HepG2 (cell line): ENCODE results near the gene CAPN10. TPM values are rescaled to one million over a fixed set of nuclear protein-coding genes. Genes with fewer than 3 reads are reported as not detected.

ENCODE experiments used
- CBFB ChIP-seq: sonication (generic); formaldehyde crosslinking; IDR thresholded peaks from 2 replicates; pipeline ENCODE4 v1.4.0; 2020; ENCODE audit warnings: missing genetic modification reagents
- CEBPG ChIP-seq: IDR thresholded peaks from 2 replicates; pipeline ENCODE4 v1.6.1; 2016
- FOXP1 ChIP-seq, 2 experiments: fragments of 450-650 bp in 1 of 2; IDR thresholded peaks; 2 replicates each; pipeline ENCODE4 v1.6.1; 2017 to 2018; ENCODE audit warnings: antibody characterized with exemption in 1 of 2
- FUBP1 ChIP-seq: sonication (generic); formaldehyde crosslinking; IDR thresholded peaks from 2 replicates; pipeline ENCODE4 v1.5.1; 2020; ENCODE audit warnings: missing genetic modification reagents, mild to moderate bottlenecking, borderline replicate concordance
- GMEB1 ChIP-seq: sonication (generic); formaldehyde crosslinking; IDR thresholded peaks from 2 replicates; pipeline ENCODE4 v1.5.1; 2020; ENCODE audit warnings: missing genetic modification reagents, mild to moderate bottlenecking, borderline replicate concordance
- IKZF1 ChIP-seq: fragments of 450-650 bp; IDR thresholded peaks from 2 replicates; pipeline ENCODE4 v1.7.1; 2016
- MAFG ChIP-seq: sonication (generic); formaldehyde crosslinking; IDR thresholded peaks from 2 replicates; pipeline ENCODE4 v1.5.1; 2020; ENCODE audit warnings: mild to moderate bottlenecking, missing genetic modification reagents
- MIER3 ChIP-seq: IDR thresholded peaks from 2 replicates; pipeline ENCODE4 v1.6.1; 2016; ENCODE audit warnings: missing compliant biosample characterization, borderline replicate concordance
- NR2F1 ChIP-seq, 2 experiments: fragments of 450-650 bp in 1 of 2; formaldehyde crosslinking in 1 of 2; IDR thresholded peaks; 2 replicates each; pipeline versions ENCODE4 v1.5.0 to v1.6.1; 2016 to 2020; ENCODE audit warnings: mild to moderate bottlenecking in 1 of 2, missing compliant biosample characterization in 1 of 2, missing genetic modification reagents in 1 of 2, moderate library complexity in 1 of 2
- RFXAP ChIP-seq: sonication (generic); formaldehyde crosslinking; IDR thresholded peaks from 2 replicates; pipeline ENCODE4 v1.4.0; 2020; ENCODE audit warnings: missing genetic modification reagents, borderline replicate concordance
- TCF7L2 ChIP-seq: IDR thresholded peaks from 2 replicates; pipeline ENCODE4 v1.6.1; 2011; ENCODE audit warnings: mild to moderate bottlenecking, low read depth, low read length, moderate library complexity
- ZC3H13 ChIP-seq: sonication (generic); formaldehyde crosslinking; IDR thresholded peaks from 2 replicates; pipeline ENCODE4 v1.8.1; 2023; ENCODE audit warnings: mild to moderate bottlenecking, missing genetic modification reagents, moderate library complexity
- ZNF205 ChIP-seq: IDR thresholded peaks from 2 replicates; pipeline ENCODE4 v1.6.1; 2018; ENCODE audit warnings: missing biosample characterization, missing genetic modification reagents
- ZNF34 ChIP-seq: sonication (generic); formaldehyde crosslinking; IDR thresholded peaks from 2 replicates; pipeline ENCODE4 v1.4.0; 2020; ENCODE audit warnings: mild to moderate bottlenecking, missing genetic modification reagents, borderline replicate concordance
- ZNF431 ChIP-seq: sonication (generic); formaldehyde crosslinking; IDR thresholded peaks from 2 replicates; pipeline ENCODE4 v1.9.0; 2022; ENCODE audit warnings: missing genetic modification reagents, low read depth, mild to moderate bottlenecking, borderline replicate concordance
- ZNF513 ChIP-seq: sonication (generic); formaldehyde crosslinking; conservative IDR thresholded peaks from 2 replicates; pipeline ENCODE4 v1.5.0; 2020; ENCODE audit warnings: missing genetic modification reagents
- ZNF569 ChIP-seq: sonication (generic); formaldehyde crosslinking; IDR thresholded peaks from 2 replicates; pipeline ENCODE4 v1.5.0; 2020; ENCODE audit warnings: mild to moderate bottlenecking, missing genetic modification reagents, moderate library complexity, borderline replicate concordance
- ZNF597 ChIP-seq: sonication (generic); formaldehyde crosslinking; IDR thresholded peaks from 2 replicates; pipeline ENCODE4 v1.5.0; 2020; ENCODE audit warnings: missing genetic modification reagents
- ZNF639 ChIP-seq: conservative IDR thresholded peaks from 2 replicates; pipeline ENCODE4 v1.6.1; 2018; ENCODE audit warnings: missing genetic modification reagents
- ZNF883 ChIP-seq: sonication (generic); formaldehyde crosslinking; IDR thresholded peaks from 2 replicates; pipeline ENCODE4 v1.5.1; 2020; ENCODE audit warnings: mild to moderate bottlenecking, missing genetic modification reagents; ENCODE audit errors: not compliant biosample characterization
- ZSCAN29 ChIP-seq: sonication (generic); formaldehyde crosslinking; conservative IDR thresholded peaks from 2 replicates; pipeline ENCODE4 v1.4.0; 2020; ENCODE audit warnings: mild to moderate bottlenecking, missing genetic modification reagents
- polyA plus RNA-seq, 8 experiments: library from polyadenylated mRNA; depleted of rRNA in 3 of 8; stranded (reverse) in 7 of 8; unstranded in 1 of 8; fragments of >200 nt; fragmentation: Illumina TruSeq in 4 of 8; extraction: Trizol in 4 of 8; gene quantifications; 2 replicates each; pipeline versions ENCODE4 v1.2.1 to v1.2.3, GENCODE V29; 2011 to 2016; ENCODE audit warnings: low read depth in 4 of 8, missing spikeins in 1 of 8, mixed read lengths in 1 of 8; ENCODE audit not compliant: insufficient read depth in 1 of 8
- total RNA-seq, 5 experiments: library from RNA; depleted of rRNA; stranded (reverse); fragments of >200 nt; fragmentation: Illumina TruSeq; extraction: Trizol; gene quantifications; 2 replicates each; pipeline ENCODE4 v1.2.3, GENCODE V29; 2016; ENCODE audit warnings: low read depth in 1 of 5

Gene CAPN10
- total and polyA plus RNA-seq, 2 of the 13 experiments (the other 11 are each of a cell fraction or from before 2014, with no cell fraction given), result 27.6 to 32.4 TPM

GRCh38 chr2:240565333-240566202 lies 21.0 kb upstream of the CAPN10 start (continued):
- no peak for TF ChIP-seq FUBP1 (CRISPR knock-in tag)
- TF ChIP-seq ZNF205 (CRISPR knock-in tag), result 0 out of 2 replicates have a peak, but pooled peaks have one; percentile 14
- TF ChIP-seq RFXAP, result no peak
- TF ChIP-seq TCF7L2, result no peak
- no peak; the same call in 1 of the 2 replicates for TF ChIP-seq ZC3H13 (CRISPR knock-in tag)
- TF ChIP-seq CEBPG, result peak; percentile 68; the same call in 1 of the 2 replicates
- no peak for TF ChIP-seq FOXP1 (IDR thresholded peaks at IDR 0.05)
- no peak for TF ChIP-seq FOXP1 (CRISPR knock-in tag; IDR thresholded peaks at IDR 0.05)
- TF ChIP-seq MIER3 (CRISPR knock-in tag), result peak; percentile 36; the same call in 1 of the 2 replicates
- TF ChIP-seq MAFG (CRISPR knock-in tag), result no peak
- TF ChIP-seq ZNF513 (CRISPR knock-in tag), result no peak
- TF ChIP-seq GMEB1 (CRISPR knock-in tag), result no peak; the same call in 1 of the 2 replicates
- no peak for TF ChIP-seq ZNF883
- TF ChIP-seq CBFB (CRISPR knock-in tag), result no peak; the same call in 1 of the 2 replicates
- no peak; a peak in 1 of 4 replicates for TF ChIP-seq NR2F1 (CRISPR knock-in tag; IDR thresholded peaks at IDR 0.05)
- no peak for TF ChIP-seq ZNF569 (CRISPR knock-in tag)
- 0 out of 2 replicates have a peak, but pooled peaks have one; percentile 32 for TF ChIP-seq ZNF639 (CRISPR knock-in tag)
- no peak; the same call in 1 of the 2 replicates for TF ChIP-seq ZNF34 (CRISPR knock-in tag)
- no peak for TF ChIP-seq ZNF597 (CRISPR knock-in tag)
- TF ChIP-seq IKZF1, result no peak
- 0 out of 2 replicates have a peak, but pooled peaks have one; percentile 11 for TF ChIP-seq ZSCAN29
- no peak; the same call in 1 of the 2 replicates for TF ChIP-seq ZNF431 (CRISPR knock-in tag)
